HTR-8/SVneo (cell line): ENCODE measurements around the gene MRC2.

Experiments
- DNase-seq: peaks from one replicate; pipeline ENCODE4 v3.0.0; 2011; ENCODE audit warnings: low spot score, mixed read lengths; ENCODE audit not compliant: insufficient read length
- FAIRE-seq: peaks from 2 replicates; lab custom pipeline; 2011; peaks lifted over from hg19 to GRCh38; lab: Jason Lieb, UNC

The MRC2 gene

DNA sequence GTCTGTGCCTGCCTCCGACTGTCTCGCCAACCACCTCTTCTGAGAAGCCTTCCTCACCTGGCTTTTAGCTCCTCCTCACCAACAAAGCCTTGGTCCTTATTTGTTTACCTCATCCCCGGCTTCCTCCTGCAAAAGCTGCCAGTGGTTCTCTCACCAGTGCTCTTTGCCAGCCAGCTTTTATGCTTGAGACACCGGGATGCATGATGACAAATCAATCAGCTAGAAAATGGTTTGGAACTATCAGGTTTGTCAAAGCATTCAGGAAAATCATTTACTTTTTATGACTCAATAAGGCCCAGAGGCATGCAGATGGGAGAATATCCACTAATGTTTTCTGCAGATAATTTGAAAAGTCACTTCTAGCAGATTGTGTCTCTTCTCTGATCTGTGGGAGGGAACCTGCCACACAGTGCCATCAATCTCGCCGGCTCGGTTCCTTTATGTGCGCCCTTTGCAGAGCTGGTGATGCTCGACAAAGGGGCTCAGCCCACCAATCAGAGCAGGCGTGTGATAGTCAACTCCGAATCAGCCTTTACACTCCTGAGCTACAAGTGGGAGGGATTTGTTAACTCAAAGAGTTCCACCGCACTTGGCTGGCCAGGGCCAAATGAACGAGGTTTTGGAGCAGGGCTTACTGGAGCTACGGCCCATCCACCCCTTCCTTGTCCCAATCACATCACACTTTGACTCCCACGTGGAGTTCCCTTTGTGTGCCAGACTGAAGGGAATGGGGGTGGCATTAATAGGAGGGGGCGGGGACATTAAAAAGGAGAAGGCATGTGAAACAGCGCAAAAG lies 85.8 kb downstream of the MRC2 start:
- FAIRE-seq = peak; percentile 69
- no peak for DNase-seq

DNA sequence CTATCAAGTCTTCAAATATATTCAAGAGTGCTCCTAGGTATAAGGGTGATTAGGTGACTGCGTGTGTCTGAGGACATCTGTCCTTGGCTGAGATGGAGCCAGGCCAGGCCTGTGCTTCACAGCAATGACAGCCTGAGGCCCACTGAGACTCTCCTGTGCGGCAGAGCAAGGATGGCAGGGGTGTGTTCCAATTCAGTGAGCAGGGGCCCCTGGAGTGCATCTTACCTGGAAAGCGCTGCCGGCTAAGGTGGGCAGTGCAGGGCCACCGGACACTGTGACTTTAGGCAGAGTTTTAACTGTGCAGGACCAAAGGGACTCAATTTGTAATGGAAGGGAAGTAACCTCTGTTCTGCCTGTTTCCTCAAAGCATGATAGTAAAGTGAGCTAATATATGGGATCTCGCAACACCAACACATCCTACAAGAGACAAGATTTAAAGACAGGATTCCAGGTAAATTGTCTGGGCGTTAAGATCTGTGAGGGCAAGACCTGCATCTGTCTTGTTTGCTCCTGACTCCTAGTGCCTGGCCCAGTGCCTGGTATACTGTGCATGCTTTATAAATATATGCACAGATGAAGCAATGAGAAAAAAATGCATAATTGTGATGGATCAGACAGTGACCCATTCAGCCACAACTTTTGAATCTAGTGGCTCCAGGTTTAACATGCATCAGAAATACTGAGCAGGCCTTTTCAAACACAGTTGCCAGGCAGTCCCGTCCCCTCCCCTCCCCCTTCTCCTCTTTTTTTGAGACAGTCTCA lies 86.7 kb downstream of the MRC2 start:
- FAIRE-seq = peak; percentile 64
- DNase-seq = no peak

DNA sequence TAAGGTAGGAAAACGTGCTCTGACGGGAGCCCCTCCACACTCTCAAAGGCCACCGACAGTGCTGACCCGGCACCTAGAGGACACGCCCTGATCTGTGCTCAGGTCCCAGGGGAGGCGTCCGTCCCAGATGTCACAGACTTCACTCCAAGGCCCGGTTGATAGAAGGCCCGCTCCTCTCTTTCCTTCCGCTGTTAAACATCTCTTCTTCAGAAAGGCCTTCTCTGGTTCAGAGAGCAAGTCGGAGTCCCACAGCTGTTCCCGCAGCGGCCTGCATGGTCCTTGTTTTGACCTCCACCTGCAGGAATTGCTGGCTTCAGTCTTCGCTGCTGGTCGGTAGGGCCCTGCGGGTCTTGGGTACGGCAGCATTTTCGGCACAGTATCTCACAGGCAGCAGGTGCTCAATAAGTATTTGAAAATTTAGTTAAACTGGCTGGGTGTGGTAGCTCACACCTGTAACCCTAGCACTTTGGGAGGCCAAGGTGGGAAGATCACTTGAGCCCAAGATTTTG lies 88.5 kb downstream of the MRC2 start:
- FAIRE-seq (no peak), DNase-seq (no peak)

DNA sequence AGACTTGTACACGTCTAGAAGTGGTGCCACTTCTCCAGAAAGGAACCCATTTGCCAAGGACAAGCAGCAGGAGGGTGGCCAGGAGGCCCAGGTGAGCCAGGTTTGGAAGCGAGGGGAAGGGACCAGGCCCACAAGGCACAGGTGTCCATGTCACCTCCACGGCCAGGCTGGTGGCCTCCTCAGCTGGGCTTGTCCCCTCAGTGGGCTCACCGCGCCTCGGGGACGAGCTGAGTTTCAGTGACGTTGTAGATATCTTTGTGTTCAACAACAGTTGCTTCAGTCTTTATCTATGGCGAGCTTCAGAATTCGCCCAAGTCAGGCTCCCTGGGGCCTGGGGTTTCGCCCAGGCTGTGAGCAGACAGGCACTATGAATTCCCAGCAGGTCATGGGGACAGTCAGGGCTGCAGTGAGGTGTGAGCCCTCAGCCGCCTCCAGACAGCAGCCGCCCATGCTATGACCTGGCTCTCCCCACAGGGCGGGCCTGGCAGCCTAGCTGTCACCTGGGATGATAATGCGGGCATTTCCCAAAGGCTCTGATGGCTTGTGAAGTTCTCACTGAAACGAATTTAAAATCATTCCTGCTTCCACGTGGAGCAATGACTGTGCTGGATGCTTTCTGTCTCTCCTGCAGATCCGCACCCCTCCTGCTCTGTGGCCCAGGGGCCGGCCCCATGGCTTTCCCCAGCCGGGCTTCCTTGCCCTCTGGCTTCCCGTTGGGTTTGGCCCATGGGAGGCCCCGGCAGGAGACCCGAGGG lies 89.5 kb downstream of the MRC2 start:
- FAIRE-seq (no peak), DNase-seq (no peak)

DNA sequence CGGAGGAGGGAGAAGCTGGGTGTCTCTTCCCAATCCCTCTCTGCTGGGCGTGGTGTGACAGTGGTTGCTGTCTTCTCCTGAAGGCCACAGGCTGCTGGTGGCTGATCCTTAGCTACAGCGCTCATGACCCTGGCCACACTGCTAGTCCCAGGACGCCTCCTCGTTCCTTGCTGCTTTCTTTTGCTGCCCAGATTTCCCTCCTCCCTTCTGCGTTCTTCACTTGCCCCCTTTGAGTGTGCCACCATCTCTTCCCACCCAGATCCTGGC lies 90.1 kb downstream of the MRC2 start:
- DNase-seq (no peak), FAIRE-seq (no peak)

DNA sequence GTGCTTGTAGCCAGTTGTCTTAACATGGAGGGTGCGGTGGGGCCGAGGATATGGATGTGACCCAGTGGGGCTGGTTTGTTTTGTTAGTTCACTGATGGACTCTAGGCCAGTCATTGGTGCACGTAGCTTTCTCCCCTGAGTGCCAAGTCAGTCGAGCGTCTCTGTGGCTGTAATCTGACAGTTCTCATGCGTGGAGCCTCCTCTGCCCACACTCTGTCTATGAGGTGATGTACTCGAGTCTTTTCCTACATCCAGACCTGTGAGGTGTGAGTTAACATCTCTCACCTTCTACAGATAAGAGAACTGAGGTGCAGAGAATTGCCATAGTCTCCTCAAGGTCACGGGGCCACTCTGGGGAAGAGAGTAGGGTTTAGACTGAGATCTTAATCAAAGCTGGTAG lies 90.4 kb downstream of the MRC2 start:
- DNase-seq = no peak
- FAIRE-seq = no peak

DNA sequence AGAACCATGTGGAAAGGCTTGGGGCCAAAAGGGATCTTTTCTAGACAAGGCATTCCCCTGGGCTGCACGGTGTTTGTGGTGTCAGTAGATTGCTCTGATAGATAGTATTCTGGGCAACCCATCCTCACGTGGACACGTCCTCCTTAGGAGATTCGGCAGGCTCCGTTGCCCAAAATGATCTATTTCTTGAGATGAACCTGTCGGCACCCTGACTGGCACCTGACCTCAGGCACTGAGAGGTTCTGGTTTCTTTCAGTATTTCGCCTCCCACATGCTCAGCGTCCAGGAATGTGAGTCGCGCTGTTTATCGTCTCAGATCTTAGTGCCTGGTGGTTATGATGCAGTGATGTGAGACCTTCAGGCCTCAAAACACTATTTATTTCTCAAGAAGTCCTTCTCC lies 91.0 kb downstream of the MRC2 start:
- FAIRE-seq (peak; percentile 81), DNase-seq (peak; percentile 86)

DNA sequence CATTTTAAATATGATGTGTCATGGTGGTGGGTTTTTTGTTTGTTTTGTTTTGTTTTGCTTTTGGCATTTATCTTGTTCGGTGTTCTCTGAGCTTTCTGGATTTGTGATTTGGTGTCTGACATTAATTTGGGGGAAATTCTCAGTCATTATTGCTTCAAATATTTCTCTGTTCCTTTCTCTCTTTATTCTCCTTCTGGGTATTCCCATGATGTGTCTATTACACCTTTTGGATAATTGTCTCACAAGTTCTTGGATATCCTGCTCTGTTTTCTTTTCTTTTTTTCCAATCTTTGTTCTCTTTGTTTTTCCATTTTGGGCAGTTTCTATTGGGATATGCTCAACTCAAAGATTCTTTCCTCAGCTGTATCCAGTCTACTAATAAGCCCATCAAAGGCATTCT lies 92.1 kb downstream of the MRC2 start:
- FAIRE-seq (no peak), DNase-seq (no peak)

DNA sequence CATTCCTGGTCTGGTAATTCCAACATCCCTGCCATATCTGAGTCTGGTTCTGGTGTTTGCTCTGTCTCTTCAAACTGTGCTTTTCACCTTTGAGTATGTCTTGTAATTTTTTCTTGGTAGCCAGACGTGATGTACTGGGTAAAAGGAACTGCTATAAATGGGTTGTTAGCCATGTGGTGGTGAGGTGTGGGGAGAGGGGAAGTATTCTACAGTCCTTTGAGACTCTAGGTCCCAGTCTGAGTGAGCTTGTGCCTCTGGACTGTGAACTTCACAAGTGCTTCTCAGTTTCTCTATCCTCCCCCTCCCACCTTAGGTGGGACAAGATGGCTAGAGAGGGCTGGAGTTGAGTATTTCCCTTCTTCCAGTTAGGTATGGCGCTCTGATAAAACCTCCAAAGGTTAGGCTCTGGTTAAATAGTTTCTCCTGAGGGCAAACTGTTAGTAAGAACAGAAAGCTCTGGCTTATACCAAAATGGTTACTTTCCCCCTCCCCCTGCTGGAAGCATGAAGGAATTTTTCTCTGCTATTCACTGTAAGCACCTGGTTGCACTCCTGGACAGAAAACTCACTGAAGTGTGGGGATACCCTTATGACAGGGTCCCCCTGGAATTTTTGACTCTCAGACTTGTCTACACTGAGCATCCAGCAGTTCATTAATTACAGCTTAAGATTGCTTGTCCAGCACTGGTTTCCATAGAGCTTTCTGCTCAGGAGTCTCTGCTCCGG lies 92.8 kb downstream of the MRC2 start:
- DNase-seq = no peak
- FAIRE-seq = no peak

DNA sequence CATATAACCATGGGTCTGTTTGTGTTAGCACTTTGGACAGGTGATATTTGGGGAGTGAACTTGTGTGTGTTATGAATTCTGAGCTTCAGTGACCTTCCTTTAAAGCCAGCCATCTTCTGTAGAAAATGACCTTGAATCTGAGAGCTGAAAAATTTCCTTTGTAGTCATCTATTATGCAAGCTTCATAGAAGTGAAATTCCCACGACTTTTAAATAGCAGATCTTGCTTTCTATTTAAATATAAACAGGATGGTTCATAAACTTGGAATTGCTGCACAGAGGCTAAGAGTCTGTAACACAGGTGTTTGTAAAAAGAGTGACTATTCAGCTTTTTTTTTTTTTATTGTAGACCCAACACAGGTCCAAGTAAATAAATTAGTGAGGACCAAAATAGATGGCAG lies 95.2 kb downstream of the MRC2 start:
- no peak for DNase-seq
- FAIRE-seq = no peak

DNA sequence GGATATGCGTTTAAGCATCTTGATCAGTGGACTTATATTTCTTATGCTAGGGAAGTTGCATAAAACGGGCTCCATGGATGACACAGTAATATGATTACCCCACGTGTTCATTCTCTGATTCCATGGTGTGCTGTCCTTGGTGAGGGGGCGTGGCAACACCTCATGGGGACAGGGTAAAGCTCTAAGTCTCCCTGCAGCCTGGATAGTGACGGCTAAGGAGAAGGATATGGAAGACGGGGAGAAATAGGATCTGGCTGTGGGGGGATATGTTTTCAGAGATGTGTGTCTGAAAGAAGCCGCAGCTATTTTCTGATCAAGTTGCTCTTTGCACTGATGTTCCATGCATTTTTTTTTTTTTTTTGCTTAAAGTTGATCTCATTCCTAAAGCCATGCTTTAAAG lies 96.4 kb downstream of the MRC2 start:
- FAIRE-seq (peak; percentile 23), DNase-seq (no peak)

DNA sequence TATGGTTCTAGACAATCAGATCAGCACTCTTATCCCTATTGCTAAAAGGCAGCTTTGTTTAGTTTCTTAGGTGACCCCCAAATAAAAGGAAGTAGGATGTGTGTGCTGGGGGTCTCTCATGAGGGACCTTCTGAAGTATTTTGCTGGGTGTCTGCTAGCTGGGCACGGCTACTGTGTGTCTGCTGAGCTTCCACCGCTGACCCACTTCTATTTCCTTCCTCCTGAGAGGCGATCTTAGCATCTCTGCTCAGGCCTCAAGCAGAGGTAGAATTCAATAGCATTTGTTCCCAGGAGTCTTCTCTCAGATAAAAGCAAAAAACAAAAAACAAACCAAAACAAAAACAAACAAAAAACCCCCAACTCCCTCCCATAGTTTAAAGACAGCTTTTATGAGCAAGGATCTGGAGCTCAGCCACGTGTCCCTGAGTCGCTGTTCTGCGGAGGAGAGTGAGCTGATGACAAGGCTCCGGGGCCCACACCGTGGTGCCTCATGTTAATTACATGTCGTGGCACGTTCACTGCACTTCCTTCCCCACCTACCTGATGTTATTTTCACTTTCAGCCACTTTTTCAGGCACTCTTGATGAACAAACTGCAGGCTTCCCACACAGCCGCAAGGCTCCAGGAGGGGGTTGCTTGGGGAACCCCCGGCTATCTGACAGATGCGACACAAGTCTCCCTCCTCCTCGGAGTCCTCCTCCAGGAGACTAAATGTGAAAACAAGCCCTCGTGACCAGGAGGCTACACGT lies 97.1 kb downstream of the MRC2 start:
- no peak for DNase-seq
- peak; percentile 78 for FAIRE-seq

DNA sequence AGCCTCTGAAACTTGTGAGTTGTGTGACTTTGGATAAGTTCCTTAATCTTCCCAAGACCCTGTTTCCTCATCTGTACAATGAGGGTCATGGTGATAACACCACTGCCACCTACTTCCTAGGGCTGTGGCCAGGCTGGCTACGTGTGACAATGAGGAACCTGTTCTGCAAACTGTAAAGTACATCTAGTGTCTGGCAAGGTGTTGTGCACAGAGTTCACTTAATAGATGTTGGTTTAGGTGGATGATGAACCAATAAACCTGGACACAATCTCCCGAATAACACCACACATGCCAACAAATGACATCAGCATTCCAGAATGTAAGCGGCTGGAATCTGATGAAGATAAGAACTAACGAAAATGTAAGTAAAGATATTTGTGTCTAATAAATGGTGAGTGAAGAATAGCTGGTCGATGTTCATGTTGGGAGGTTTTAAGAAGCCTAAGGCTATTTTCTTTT lies 98.3 kb downstream of the MRC2 start:
- FAIRE-seq (peak; percentile 91), DNase-seq (peak; percentile 69)

DNA sequence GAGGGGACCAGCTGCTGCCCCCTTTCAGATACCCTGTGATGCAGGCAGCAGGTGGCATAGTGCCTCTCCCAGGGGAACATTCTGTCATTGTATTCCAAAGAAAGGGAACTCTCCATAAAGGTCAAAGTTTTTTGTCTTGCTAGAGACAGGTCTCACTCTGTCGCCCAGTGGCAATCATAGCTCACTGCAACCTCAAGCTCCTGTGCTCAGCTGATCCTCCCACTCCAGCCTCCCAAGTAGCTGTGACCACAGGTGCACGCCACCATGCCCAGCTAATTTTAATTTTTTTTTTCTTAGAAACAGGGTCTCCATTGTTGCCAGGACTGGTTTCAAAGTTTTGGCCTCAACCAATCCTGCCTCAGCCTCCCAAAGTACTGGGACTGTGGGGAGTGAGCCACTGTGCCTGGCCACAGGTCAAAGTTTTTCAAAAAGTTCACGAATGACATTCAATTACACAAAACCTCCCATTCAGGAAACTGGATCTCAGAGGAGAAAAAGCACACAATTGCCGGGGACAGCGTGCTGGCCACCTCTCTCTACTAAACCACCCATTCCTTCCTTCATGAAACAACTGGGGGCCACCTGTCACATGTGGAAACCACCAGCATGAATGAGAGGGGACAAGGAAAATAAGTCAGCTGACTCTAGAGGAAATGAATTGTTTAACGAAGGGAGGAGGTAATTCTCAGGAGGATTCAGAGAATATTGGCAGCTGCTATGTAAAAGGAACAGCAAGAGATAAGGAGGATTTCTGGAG lies 100.6 kb downstream of the MRC2 start:
- FAIRE-seq (peak; percentile 33), DNase-seq (no peak)

DNA sequence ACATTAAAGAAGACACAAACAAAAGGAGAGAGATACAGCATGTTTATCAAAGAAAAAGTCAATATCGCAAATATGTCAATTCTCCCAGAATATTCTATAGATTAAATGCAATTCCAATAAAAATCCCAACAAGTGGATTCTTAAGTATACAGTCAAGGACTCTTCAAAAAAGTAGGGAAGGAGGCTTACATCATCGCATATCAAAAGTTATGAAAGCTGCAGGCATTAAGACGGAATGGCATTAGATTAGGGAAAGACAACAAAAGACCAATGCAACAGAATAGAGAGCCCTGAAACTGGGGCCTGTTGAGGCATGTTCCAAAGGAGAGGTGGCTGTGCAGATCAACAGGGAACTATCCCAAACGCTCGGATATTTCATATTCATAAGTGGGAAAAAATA lies 104.7 kb downstream of the MRC2 start:
- no peak for DNase-seq
- no peak for FAIRE-seq

DNA sequence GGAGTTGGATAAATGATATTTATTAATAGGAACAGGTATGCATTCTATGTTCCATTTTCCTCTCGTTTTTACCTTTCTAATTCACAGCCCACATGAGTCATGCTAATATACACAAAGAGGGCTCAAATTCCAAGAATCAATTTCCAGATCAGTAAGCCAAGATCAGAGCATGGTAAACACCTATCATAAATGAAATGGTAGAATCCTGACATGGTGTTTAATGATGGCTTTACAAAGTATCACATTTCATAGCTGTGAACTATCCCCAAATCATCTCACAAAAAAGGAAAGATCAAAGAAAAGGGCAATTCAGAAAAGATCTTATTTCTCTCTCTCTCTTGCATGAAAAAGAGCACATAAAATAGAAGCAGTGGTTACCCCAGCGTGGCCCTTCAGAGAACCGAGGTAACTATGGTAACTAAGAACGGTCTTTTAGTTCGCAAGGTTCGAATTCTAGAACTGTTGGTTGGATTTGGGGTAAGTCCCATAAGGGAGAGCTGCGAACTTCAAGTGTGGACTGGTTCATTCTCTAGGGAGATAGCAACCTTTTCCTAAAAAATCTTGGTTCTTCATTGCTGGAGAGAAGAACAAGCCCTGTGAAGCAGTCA lies 107.7 kb downstream of the MRC2 start:
- DNase-seq (no peak), FAIRE-seq (peak; percentile 42)

DNA sequence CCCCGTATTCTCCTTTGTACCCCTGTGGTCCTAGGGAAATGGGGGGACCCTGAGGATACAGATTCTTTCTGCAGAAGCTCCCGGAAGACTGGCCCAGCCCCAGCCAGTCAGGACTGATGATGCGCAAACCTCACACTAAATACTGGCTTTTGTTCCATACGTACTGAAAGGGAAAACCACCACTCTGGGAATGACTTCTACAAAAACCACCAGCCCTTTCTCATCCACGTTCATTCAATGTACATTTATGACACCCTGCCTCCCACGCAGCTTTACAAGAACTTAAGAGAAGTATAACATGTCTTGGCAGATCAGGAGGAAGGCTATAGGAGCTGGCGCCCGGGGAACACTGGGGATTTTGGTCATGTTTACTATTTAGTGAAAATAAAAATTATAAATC lies 110.0 kb downstream of the MRC2 start:
- FAIRE-seq (no peak), DNase-seq (no peak)

DNA sequence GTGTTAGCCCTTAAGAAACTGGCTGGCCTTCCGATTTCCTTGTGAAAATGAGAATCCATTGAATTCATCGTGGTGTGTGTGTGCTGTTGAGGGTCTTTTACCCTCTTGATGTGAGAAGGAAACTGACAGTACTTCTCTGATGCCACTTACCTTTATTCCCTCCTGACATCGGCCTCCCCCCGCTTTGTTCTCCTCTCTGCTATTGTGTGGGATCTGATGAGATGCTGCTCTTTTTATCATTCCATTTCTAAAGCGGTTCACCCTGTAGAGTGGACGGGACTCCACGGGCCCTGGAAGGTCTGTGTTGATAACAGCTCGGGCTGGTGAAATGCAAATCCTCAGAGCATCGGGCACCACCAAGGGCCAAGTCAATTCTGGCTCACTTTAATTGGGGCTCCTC lies 110.8 kb downstream of the MRC2 start:
- FAIRE-seq = no peak
- DNase-seq = no peak
